Activated naive CD4-positive, alpha-beta T cell treated with anti-CD3 and anti-CD28 coated beads for 36 hours (primary cell): ENCODE data around the gene PLEKHG3. TPM values are rescaled to one million over a fixed set of nuclear protein-coding genes. Genes with fewer than 3 reads are reported as not detected.
"Not testable (repeated sequence)": the region's sequence is repeated elsewhere in the genome, so short reads cannot be mapped to it uniquely, and the experiment has no call there.

ENCODE experiments used
- CTCF ChIA-PET: fragments of 350-600 bp; sonication (Branson Sonifier 250); formaldehyde crosslinking; loops from one replicate; lab custom pipeline; 2021; ENCODE audit warnings: antibody characterized with exemption; lab: Charles Lee
- DNase-seq: peaks from one replicate; pipeline ENCODE4 v3.0.0-alpha.2; 2020
- H3K27ac Mint-ChIP-seq: one replicate; pipeline ENCODE4 v1.8.0; 2021; ENCODE audit warnings: mild to moderate bottlenecking, mixed read lengths
- H3K27me3 Mint-ChIP-seq: one replicate; pipeline ENCODE4 v1.8.0; 2021; ENCODE audit warnings: low read depth, mixed read lengths
- H3K36me3 Mint-ChIP-seq: one replicate; pipeline ENCODE4 v1.8.0; 2021; ENCODE audit warnings: low read depth, mixed read lengths
- H3K4me1 Mint-ChIP-seq: one replicate; pipeline ENCODE4 v1.8.0; 2021; ENCODE audit warnings: low read depth, mixed read lengths
- H3K4me3 Mint-ChIP-seq: one replicate; pipeline ENCODE4 v1.8.0; 2021; ENCODE audit warnings: mild to moderate bottlenecking, moderate library complexity, mixed read lengths
- H3K9me3 Mint-ChIP-seq: one replicate; pipeline ENCODE4 v1.8.0; 2021; ENCODE audit warnings: mixed read lengths
- intact Hi-C: fragments of 100-400 bp; cut with micrococcal nuclease; formaldehyde crosslinking; loops from one replicate; pipeline ENCODE4 v1.15.1; 2023
- total RNA-seq, 2 experiments: library from RNA; stranded (reverse); gene quantifications; one replicate each; pipeline ENCODE4 v1.2.3, GENCODE V29; 2021

The PLEKHG3 gene
- total RNA-seq, 2 experiments from 2014 or later = 0.48 to 1.1 TPM

GRCh38 chr14:64689289-64689688 is 14.9 kb upstream of the PLEKHG3 start:
- H3K27me3 Mint-ChIP-seq = no peaks in the 10 kb centered on the region
- CTCF ChIA-PET = interaction anchor here (1.0 to 1.1 kb wide), 2 partner anchors 13 to 203 kb away, joined by 3 read pairs; no protein-coding TSS in a partner anchor
- no peaks in the 10 kb centered on the region for H3K4me1 Mint-ChIP-seq
- no peak for DNase-seq
- no peaks in the 10 kb centered on the region for H3K36me3 Mint-ChIP-seq
- no peak overlapping the region for H3K4me3 Mint-ChIP-seq
- no peak overlapping the region for H3K27ac Mint-ChIP-seq
- intact Hi-C loops = no loop called here
- H3K9me3 Mint-ChIP-seq = no peaks in the 10 kb centered on the region

- H3K27ac Mint-ChIP-seq, DNase-seq, H3K27me3 Mint-ChIP-seq, H3K4me1 Mint-ChIP-seq, H3K4me3 Mint-ChIP-seq, H3K36me3 Mint-ChIP-seq, H3K9me3 Mint-ChIP-seq, intact Hi-C loops: not testable (repeated sequence)
- CTCF ChIA-PET = interaction anchor here (1.0 kb wide), 1 partner anchor 15 kb away, joined by 3 read pairs; no protein-coding TSS in a partner anchor
Observed at GRCh38 chr14:64690607-64691006, 13.6 kb upstream of the PLEKHG3 start.

GRCh38 chr14:64691376-64691775 is 12.8 kb upstream of the PLEKHG3 start:
- CTCF ChIA-PET = interaction anchor here (0.6 kb wide), 1 partner anchor 60 kb away, joined by 3 read pairs; no protein-coding TSS in a partner anchor
- intact Hi-C loops = no loop called here
- peaks cover 2% of the 10 kb centered on the region for H3K27me3 Mint-ChIP-seq
- no peak for DNase-seq
- H3K36me3 Mint-ChIP-seq = no peaks in the 10 kb centered on the region
- no peak overlapping the region for H3K27ac Mint-ChIP-seq
- no peaks in the 10 kb centered on the region for H3K9me3 Mint-ChIP-seq
- H3K4me1 Mint-ChIP-seq = no peaks in the 10 kb centered on the region
- H3K4me3 Mint-ChIP-seq = no peak overlapping the region

- Mint-ChIP-seq H3K4me1 (no peaks in the 10 kb centered on the region), H3K9me3 (no peaks in the 10 kb centered on the region), H3K4me3 (no peak overlapping the region), H3K27me3 (peaks cover 2% of the 10 kb centered on the region), H3K27ac (no peak overlapping the region), H3K36me3 (no peaks in the 10 kb centered on the region)
- intact Hi-C loops = no loop called here
- DNase-seq = no peak
- CTCF ChIA-PET = interaction anchor here (1.3 kb wide), 1 partner anchor 73 kb away, joined by 6 read pairs; no protein-coding TSS in a partner anchor
Observed at GRCh38 chr14:64692189-64692985, 11.8 kb upstream of the PLEKHG3 start.

GRCh38 chr14:64692986-64693809 is 11.0 kb upstream of the PLEKHG3 start:
- Mint-ChIP-seq H3K4me1 (no peaks in the 10 kb centered on the region), H3K9me3 (no peaks in the 10 kb centered on the region), H3K4me3 (no peak overlapping the region), H3K27me3 (peaks cover 2% of the 10 kb centered on the region), H3K36me3 (no peaks in the 10 kb centered on the region), H3K27ac (no peak overlapping the region)
- intact Hi-C loops = no loop called here
- CTCF ChIA-PET = interaction anchor here (1.3 kb wide), 1 partner anchor 72 kb away, joined by 6 read pairs; no protein-coding TSS in a partner anchor
- DNase-seq = no peak

- intact Hi-C loops = no loop called here
- peaks cover 8% of the 10 kb centered on the region for H3K27me3 Mint-ChIP-seq
- peaks cover 2% of the 10 kb centered on the region for H3K4me1 Mint-ChIP-seq
- CTCF ChIA-PET = interaction anchor here (0.6 kb wide), 1 partner anchor 18 kb away, joined by 4 read pairs; no protein-coding TSS in a partner anchor
- H3K9me3 Mint-ChIP-seq = no peaks in the 10 kb centered on the region
- no peak overlapping the region for H3K27ac Mint-ChIP-seq
- no peak for DNase-seq
- H3K36me3 Mint-ChIP-seq = no peaks in the 10 kb centered on the region
- no peak overlapping the region for H3K4me3 Mint-ChIP-seq
Observed at GRCh38 chr14:64693810-64694165, 10.4 kb upstream of the PLEKHG3 start.

GRCh38 chr14:64695071-64695470 is 9.2 kb upstream of the PLEKHG3 start:
- CTCF ChIA-PET = no interaction called here

GRCh38 chr14:64696355-64696857 is 7.8 kb upstream of the PLEKHG3 start:
- Mint-ChIP-seq H3K36me3 (no peaks in the 10 kb centered on the region), H3K9me3 (no peaks in the 10 kb centered on the region), H3K4me1 (peaks cover 3% of the 10 kb centered on the region), H3K4me3 (no peak overlapping the region), H3K27me3 (peaks cover 20% of the 10 kb centered on the region), H3K27ac (no peak overlapping the region)
- CTCF ChIA-PET = no interaction called here
- intact Hi-C loops = no loop called here
- DNase-seq = no peak

More at GRCh38 chr14:64695071-64695470, 9.2 kb upstream of the PLEKHG3 start:
- no peak for DNase-seq
- Mint-ChIP-seq H3K36me3 (no peaks in the 10 kb centered on the region), H3K4me3 (no peak overlapping the region), H3K4me1 (peaks cover 3% of the 10 kb centered on the region), H3K27ac (no peak overlapping the region), H3K27me3 (peaks cover 12% of the 10 kb centered on the region), H3K9me3 (no peaks in the 10 kb centered on the region)
- intact Hi-C loops = no loop called here

GRCh38 chr14:64698903-64699302 is 5.3 kb upstream of the PLEKHG3 start:
- no peak for DNase-seq
- peaks cover 38% of the 10 kb centered on the region for H3K27me3 Mint-ChIP-seq
- no peaks in the 10 kb centered on the region for H3K36me3 Mint-ChIP-seq
- H3K9me3 Mint-ChIP-seq = no peaks in the 10 kb centered on the region
- no peak overlapping the region for H3K27ac Mint-ChIP-seq
- no peak overlapping the region for H3K4me3 Mint-ChIP-seq
- H3K4me1 Mint-ChIP-seq = peaks cover 15% of the 10 kb centered on the region
- intact Hi-C loops = no loop called here
- CTCF ChIA-PET = no interaction called here

GRCh38 chr14:64700290-64700689 is 3.9 kb upstream of the PLEKHG3 start:
- CTCF ChIA-PET = no interaction called here
- Mint-ChIP-seq H3K9me3 (no peaks in the 10 kb centered on the region), H3K4me3 (no peak overlapping the region), H3K36me3 (no peaks in the 10 kb centered on the region), H3K4me1 (peaks cover 19% of the 10 kb centered on the region), H3K27me3 (peaks cover 41% of the 10 kb centered on the region), H3K27ac (no peak overlapping the region)
- intact Hi-C loops = no loop called here
- DNase-seq = no peak

GRCh38 chr14:64700894-64701293 is 3.3 kb upstream of the PLEKHG3 start:
- peaks cover 47% of the 10 kb centered on the region for H3K27me3 Mint-ChIP-seq
- intact Hi-C loops = no loop called here
- H3K27ac Mint-ChIP-seq = no peak overlapping the region
- no peak for DNase-seq
- H3K4me1 Mint-ChIP-seq = peaks cover 25% of the 10 kb centered on the region
- no peaks in the 10 kb centered on the region for H3K36me3 Mint-ChIP-seq
- H3K4me3 Mint-ChIP-seq = no peak overlapping the region
- no peaks in the 10 kb centered on the region for H3K9me3 Mint-ChIP-seq
- CTCF ChIA-PET = no interaction called here

GRCh38 chr14:64701660-64702059 is 2.6 kb upstream of the PLEKHG3 start:
- no peak overlapping the region for H3K27ac Mint-ChIP-seq

More at GRCh38 chr14:64701660-64702059, 2.6 kb upstream of the PLEKHG3 start:
- Mint-ChIP-seq H3K27me3 (peaks cover 46% of the 10 kb centered on the region), H3K4me1 (peaks cover 25% of the 10 kb centered on the region), H3K9me3 (no peaks in the 10 kb centered on the region), H3K4me3 (no peak overlapping the region), H3K36me3 (no peaks in the 10 kb centered on the region)
- intact Hi-C loops = no loop called here
- DNase-seq = peak; percentile 1
- CTCF ChIA-PET = no interaction called here
